MM.1S (cell line): ENCODE measurements around the gene ARMC9.

Experiments used
- DNase-seq: peaks from one replicate; pipeline ENCODE4 v3.0.0-alpha.2; 2015
- H2AFZ ChIP-seq: fragments of 300-600 bp; sonication (generic); 2 replicates; pipeline ENCODE4 v1.6.0; 2016; ENCODE audit warnings: antibody characterized with exemption, low read length
- H3F3A ChIP-seq: fragments of 300-600 bp; sonication (generic); 2 replicates; pipeline ENCODE4 v1.6.1; 2016; ENCODE audit warnings: mild to moderate bottlenecking, antibody characterized with exemption, low read length, moderate library complexity, mixed read lengths; ENCODE audit not compliant: insufficient read depth
- H3K27ac ChIP-seq: fragments of 300-600 bp; sonication (generic); 2 replicates; pipeline ENCODE4 v1.5.1; 2016; ENCODE audit warnings: mild to moderate bottlenecking, low read length
- H3K27me3 ChIP-seq: fragments of 300-600 bp; sonication (generic); replicated peaks from 2 replicates; pipeline ENCODE4 v1.6.0; 2016; ENCODE audit warnings: low read length; ENCODE audit not compliant: insufficient read depth
- H3K36me3 ChIP-seq: fragments of 300-600 bp; sonication (generic); replicated peaks from 2 replicates; pipeline ENCODE4 v1.6.1; 2016; ENCODE audit warnings: mild to moderate bottlenecking, low read length, mixed read lengths; ENCODE audit not compliant: insufficient read depth
- H3K4me1 ChIP-seq: fragments of 300-600 bp; sonication (generic); 2 replicates; pipeline ENCODE4 v1.6.1; 2016; ENCODE audit warnings: low read length, mixed read lengths
- H3K4me2 ChIP-seq: fragments of 300-600 bp; sonication (generic); 2 replicates; pipeline ENCODE4 v1.6.0; 2016; ENCODE audit warnings: low read depth, low read length
- H3K4me3 ChIP-seq: fragments of 300-600 bp; sonication (generic); 2 replicates; pipeline ENCODE4 v1.5.1; 2016; ENCODE audit warnings: low read length, mixed read lengths
- H3K79me2 ChIP-seq: fragments of 300-600 bp; sonication (generic); 2 replicates; pipeline ENCODE4 v1.6.1; 2016; ENCODE audit warnings: mixed run types, low read length, mixed read lengths
- H3K9ac ChIP-seq: fragments of 300-600 bp; sonication (generic); 2 replicates; pipeline ENCODE4 v1.6.1; 2016; ENCODE audit warnings: low read length, mixed read lengths
- H3K9me2 ChIP-seq: fragments of 300-600 bp; sonication (generic); replicated peaks from 2 replicates; pipeline ENCODE4 v1.6.1; 2016; ENCODE audit warnings: mild to moderate bottlenecking, low read length, mixed read lengths; ENCODE audit not compliant: insufficient read depth
- H3K9me3 ChIP-seq: fragments of 300-600 bp; sonication (generic); replicated peaks from 2 replicates; pipeline ENCODE4 v1.6.1; 2016; ENCODE audit warnings: mild to moderate bottlenecking, low read length, mixed read lengths; ENCODE audit not compliant: insufficient read depth
- H4K20me1 ChIP-seq: fragments of 300-600 bp; sonication (generic); 2 replicates; pipeline ENCODE4 v1.6.1; 2016; ENCODE audit warnings: mild to moderate bottlenecking, low read length, moderate library complexity, mixed read lengths; ENCODE audit not compliant: insufficient read depth
- CTCF ChIP-seq: fragments of 300-600 bp; sonication (generic); IDR thresholded peaks from 2 replicates; pipeline ENCODE4 v1.5.1; 2016; ENCODE audit warnings: antibody characterized with exemption, low read length, mixed read lengths
- EZH2 ChIP-seq: fragments of 300-600 bp; sonication (generic); optimal IDR thresholded peaks from 2 replicates; pipeline ENCODE3; 2017; ENCODE audit warnings: low read depth, mild to moderate bottlenecking, antibody characterized with exemption, low read length, mixed read lengths
- EZH2phosphoT487 ChIP-seq: fragments of 300-600 bp; sonication (generic); IDR thresholded peaks from 2 replicates; pipeline ENCODE4 v1.6.1; 2018; ENCODE audit warnings: antibody characterized with exemption, low read length

Gene ARMC9

GRCh38 chr2:231384109-231384435 is 185.6 kb downstream of the ARMC9 start:
- Histone ChIP-seq H2AFZ (no peak overlapping the region), H3K9me2 (no peaks in the 10 kb centered on the region), H4K20me1 (no peaks in the 10 kb centered on the region), H3K9me3 (no peaks in the 10 kb centered on the region), H3K4me2 (no peak overlapping the region), H3K27ac (no peak overlapping the region), H3K4me1 (no peaks in the 10 kb centered on the region), H3K4me3 (no peak overlapping the region), H3K9ac (no peak overlapping the region), H3F3A (no peaks in the 10 kb centered on the region), H3K27me3 (no peaks in the 10 kb centered on the region), H3K79me2 (no peaks in the 10 kb centered on the region), H3K36me3 (no peaks in the 10 kb centered on the region)
- DNase-seq: no peak
- TF ChIP-seq CTCF (no peak), EZH2 (no peak), EZH2phosphoT487 (no peak)

GRCh38 chr2:231384970-231385369 is 186.5 kb downstream of the ARMC9 start:
- Histone ChIP-seq H3K79me2 (no peaks in the 10 kb centered on the region), H3K4me2 (no peak overlapping the region), H3K9me3 (no peaks in the 10 kb centered on the region), H3F3A (no peaks in the 10 kb centered on the region), H3K27ac (no peak overlapping the region), H3K9me2 (no peaks in the 10 kb centered on the region), H4K20me1 (no peaks in the 10 kb centered on the region), H3K4me1 (no peaks in the 10 kb centered on the region), H3K36me3 (no peaks in the 10 kb centered on the region), H3K4me3 (no peak overlapping the region), H3K27me3 (no peaks in the 10 kb centered on the region), H3K9ac (no peak overlapping the region), H2AFZ (no peak overlapping the region)
- no peak for DNase-seq
- TF ChIP-seq CTCF (no peak), EZH2phosphoT487 (no peak), EZH2 (no peak)

GRCh38 chr2:231385429-231385828 is 187.0 kb downstream of the ARMC9 start:
- Histone ChIP-seq H3F3A (no peaks in the 10 kb centered on the region), H3K4me2 (no peak overlapping the region), H3K36me3 (no peaks in the 10 kb centered on the region), H3K79me2 (no peaks in the 10 kb centered on the region), H2AFZ (no peak overlapping the region), H3K27me3 (no peaks in the 10 kb centered on the region), H3K9me3 (no peaks in the 10 kb centered on the region), H4K20me1 (no peaks in the 10 kb centered on the region), H3K27ac (no peak overlapping the region), H3K9me2 (no peaks in the 10 kb centered on the region), H3K4me3 (no peak overlapping the region), H3K9ac (no peak overlapping the region), H3K4me1 (no peaks in the 10 kb centered on the region)
- no peak for DNase-seq
- no peak for TF ChIP-seq CTCF
- TF ChIP-seq EZH2: no peak
- TF ChIP-seq EZH2phosphoT487: no peak

GRCh38 chr2:231386446-231386845 is 188.0 kb downstream of the ARMC9 start:
- Histone ChIP-seq H3K36me3 (no peaks in the 10 kb centered on the region), H3F3A (no peaks in the 10 kb centered on the region), H3K4me1 (no peaks in the 10 kb centered on the region), H3K4me3 (no peak overlapping the region), H3K79me2 (no peaks in the 10 kb centered on the region), H3K4me2 (no peak overlapping the region), H3K27ac (no peak overlapping the region), H4K20me1 (no peaks in the 10 kb centered on the region), H2AFZ (no peak overlapping the region), H3K9me3 (no peaks in the 10 kb centered on the region), H3K9ac (no peak overlapping the region), H3K27me3 (no peaks in the 10 kb centered on the region), H3K9me2 (no peaks in the 10 kb centered on the region)
- TF ChIP-seq EZH2: no peak
- no peak for DNase-seq
